Suprapubic skin (tissue), 4 donors: ENCODE measurements around the gene PDE6D.

Experiments
- CTCF ChIP-seq, 2 donors: fragments of 200-600 bp in 1 of 2; fragments of 450-650 bp in 1 of 2; sonication (generic) in 1 of 2; IDR thresholded peaks; one replicate each; pipeline ENCODE4 v1.5.1; 2016 to 2019; ENCODE audit warnings: antibody characterized with exemption in 2 of 2, mild to moderate bottlenecking in 1 of 2, moderate library complexity in 1 of 2
- POLR2A ChIP-seq, 2 donors: fragments of 450-650 bp; IDR thresholded peaks; one replicate each; pipeline ENCODE4 v1.6.1; 2017; ENCODE audit warnings: antibody characterized with exemption in 2 of 2, mild to moderate bottlenecking in 2 of 2, moderate library complexity in 2 of 2
- POLR2AphosphoS5 ChIP-seq, 3 donors: sonication (generic); formaldehyde crosslinking; IDR thresholded peaks; one replicate each; pipeline ENCODE4 v1.6.1; 2017; ENCODE audit warnings: antibody characterized with exemption in 3 of 3

- TF ChIP-seq POLR2AphosphoS5 (IDR thresholded peaks at IDR 0.05) (no peak), CTCF (IDR thresholded peaks at IDR 0.05) (no peak), POLR2A (IDR thresholded peaks at IDR 0.05) (no peak)
These were observed 63.6 kb downstream of the PDE6D start for GRCh38 chr2:231717281-231718171.
